GM21825 (cell line): ENCODE data around the gene CXCL16.

Source experiments
- ATAC-seq: cut with Tn5 transposase; IDR thresholded peaks from one replicate; pipeline ENCODE4 v1.9.1; 2021; ENCODE audit warnings: mild to moderate bottlenecking, moderate library complexity; ENCODE audit not compliant: unreplicated experiment

CXCL16 gene, protein sequence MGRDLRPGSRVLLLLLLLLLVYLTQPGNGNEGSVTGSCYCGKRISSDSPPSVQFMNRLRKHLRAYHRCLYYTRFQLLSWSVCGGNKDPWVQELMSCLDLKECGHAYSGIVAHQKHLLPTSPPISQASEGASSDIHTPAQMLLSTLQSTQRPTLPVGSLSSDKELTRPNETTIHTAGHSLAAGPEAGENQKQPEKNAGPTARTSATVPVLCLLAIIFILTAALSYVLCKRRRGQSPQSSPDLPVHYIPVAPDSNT

DNA sequence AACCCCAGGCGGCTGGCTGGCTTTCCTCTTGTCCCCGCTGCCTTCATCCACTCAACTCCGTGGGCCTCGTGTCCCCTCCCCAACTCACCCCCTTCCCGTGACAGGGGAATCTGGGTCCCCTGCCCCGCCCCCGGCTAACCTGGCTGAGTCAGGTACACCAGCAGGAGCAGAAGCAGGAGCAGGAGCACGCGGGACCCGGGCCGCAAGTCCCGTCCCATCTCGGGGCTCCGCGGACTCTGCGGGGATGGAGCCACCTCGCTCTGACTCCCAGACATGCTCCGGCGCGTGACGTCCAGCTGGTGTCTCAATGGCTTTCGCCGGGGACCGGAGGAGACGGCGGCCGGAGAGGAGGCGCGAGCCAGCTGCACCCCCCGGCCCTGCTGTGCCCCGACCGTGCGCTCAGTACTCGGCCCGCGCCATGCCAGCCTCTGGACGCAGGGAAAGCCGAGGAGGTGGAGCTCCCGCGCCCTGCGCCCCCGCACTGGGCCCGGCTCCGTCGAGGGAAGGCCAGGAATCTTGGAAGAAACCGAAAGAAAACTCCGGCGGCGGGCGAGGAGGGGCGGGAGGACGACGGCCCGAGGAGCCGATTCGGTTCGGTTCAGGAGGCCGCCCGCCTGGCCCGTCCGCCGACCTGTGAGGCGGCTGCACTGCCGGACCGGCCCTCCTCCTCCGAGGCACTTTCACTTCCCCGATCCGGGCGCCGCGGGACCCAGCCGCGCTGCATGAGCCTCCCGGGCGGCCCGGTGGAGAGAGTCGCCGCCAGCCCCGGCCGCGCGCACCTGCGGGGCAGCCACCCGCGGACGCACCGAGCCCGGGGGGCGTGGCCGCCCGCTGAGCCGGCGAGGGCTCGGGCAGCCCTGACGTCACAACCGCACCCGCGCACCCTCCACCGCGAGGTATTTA lies at the start of gene CXCL16, which contains the start of gene ZMYND15:
TSS of gene CXCL16 (minus strand) at position 807 of the 903 bp plus-strand sequence. CDS start at position 218, 589 bp downstream.
TSS of gene ZMYND15 (plus strand) at position 712 of the 903 bp plus-strand sequence. CDS start 716 bp downstream, outside the sequence.
- no peak for ATAC-seq

DNA sequence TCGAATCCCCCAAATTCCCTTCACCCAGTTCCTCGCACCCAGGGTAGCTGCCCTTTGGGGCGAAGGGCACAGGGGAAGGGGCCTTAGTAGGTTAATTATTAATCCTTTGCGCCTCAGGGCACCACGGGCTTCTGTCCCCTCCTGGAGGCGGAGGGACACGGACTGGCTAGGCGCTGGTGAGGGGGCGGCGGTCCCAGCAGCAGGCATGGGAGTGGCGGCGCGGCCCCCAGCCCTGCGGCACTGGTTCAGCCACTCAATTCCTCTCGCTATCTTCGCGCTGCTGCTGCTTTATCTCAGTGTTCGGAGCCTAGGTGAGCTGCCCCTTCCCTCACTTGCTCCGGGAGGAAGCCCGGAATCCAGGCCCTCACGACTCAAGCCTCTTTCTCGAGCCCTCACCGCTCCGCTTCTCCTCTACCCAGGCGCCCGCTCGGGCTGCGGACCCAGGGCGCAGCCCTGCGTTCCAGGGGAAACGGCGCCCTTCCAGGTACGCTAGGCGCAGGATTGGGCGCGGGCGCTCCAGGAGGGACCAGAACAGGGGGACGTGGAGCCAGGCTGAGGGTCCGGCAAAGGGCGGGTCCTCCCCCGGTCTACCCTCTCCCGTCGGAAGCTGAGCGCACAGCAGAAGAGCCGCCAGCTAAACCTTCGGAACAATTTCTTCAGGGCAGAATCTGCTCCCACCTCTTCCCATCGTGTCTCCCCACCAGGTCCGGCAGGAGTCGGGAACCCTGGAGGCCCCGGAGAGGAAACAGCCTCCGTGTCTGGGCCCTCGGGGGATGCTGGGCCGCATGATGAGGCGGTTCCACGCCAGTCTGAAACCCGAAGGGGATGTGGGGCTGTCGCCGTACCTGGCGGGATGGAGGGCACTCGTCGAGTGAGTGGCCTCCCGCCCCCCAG lies 49.3 kb upstream of the CXCL16 start, which contains the start of gene GLTPD2:
TSS of gene GLTPD2 (plus strand) at position 158 of the 894 bp plus-strand sequence. CDS start at position 206, 48 bp downstream.
- ATAC-seq, result peak; percentile 4

DNA sequence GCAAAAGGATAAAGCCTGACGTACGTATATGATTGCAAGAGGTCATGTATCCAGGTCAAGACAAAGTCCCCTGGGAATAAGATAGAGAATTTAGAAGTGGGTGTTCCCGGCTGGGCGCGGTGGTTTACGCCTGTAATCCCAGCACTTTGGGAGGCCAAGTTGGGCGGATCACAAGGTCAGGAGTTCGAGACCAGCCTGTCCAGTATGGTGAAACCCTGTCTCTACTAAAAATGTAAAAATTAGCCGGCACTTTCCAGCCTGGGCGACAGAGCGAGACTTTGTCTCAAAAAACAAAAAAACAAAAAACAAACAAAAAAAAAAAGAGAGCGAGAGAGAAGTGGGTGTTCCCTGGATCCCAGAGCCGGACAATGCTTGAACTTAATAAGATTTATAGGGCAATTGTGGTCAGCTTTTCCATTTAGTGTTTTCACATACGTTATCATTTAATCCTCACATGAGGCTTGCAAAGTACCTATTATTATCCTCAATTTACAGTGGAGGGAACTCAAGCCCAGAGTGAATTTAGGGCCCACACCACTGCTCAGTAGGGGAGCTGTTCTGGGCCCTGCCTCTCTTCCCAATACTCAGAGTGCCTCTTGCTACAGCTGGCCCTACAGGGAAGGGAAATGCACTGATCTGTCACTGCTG lies 48.6 kb upstream of the CXCL16 start:
- ATAC-seq, result no peak

DNA sequence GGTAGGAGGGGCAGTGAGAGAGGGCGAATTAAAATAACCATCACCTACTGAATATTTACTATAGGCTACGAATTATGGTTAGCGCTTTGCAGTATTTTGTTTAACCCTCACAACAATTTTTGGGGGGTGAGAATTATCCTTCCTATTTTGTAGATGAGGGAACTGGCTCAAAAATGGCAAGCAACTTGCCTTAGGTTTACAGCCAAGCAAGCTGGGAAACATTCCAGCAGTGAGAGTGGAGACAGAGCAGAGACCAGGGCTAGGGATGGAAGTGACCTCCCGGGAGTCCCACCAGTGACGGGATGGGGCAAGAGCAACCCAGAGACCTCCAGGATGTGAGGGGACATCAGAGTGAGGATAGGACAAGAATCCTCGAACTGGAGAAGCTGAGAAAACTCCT lies 46.8 kb upstream of the CXCL16 start:
- ATAC-seq, result no peak

DNA sequence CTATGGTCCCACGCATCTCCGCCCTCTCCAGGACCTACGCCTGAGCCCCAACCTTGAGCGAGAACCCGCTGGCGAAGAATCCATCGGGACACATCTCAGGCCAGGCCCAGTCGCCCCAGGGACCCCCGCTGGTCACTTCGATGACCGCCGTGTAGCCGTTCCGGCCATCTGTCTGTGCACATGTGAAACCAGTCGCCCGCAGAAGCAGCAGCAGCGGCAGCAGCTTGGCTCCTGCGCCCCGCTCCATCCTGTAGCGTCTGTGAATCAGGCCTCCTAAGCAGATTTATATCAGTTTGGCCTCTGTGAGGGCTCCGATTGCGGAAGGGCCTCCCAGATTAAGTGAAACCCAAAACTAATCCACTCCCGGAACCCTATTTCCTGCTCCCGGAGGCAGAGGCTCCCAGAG lies 46.4 kb upstream of the CXCL16 start, which contains the start of gene VMO1:
TSS of gene VMO1 (minus strand) at position 259 of the 406 bp plus-strand sequence. CDS start at position 247, 12 bp downstream.
- ATAC-seq, result no peak

DNA sequence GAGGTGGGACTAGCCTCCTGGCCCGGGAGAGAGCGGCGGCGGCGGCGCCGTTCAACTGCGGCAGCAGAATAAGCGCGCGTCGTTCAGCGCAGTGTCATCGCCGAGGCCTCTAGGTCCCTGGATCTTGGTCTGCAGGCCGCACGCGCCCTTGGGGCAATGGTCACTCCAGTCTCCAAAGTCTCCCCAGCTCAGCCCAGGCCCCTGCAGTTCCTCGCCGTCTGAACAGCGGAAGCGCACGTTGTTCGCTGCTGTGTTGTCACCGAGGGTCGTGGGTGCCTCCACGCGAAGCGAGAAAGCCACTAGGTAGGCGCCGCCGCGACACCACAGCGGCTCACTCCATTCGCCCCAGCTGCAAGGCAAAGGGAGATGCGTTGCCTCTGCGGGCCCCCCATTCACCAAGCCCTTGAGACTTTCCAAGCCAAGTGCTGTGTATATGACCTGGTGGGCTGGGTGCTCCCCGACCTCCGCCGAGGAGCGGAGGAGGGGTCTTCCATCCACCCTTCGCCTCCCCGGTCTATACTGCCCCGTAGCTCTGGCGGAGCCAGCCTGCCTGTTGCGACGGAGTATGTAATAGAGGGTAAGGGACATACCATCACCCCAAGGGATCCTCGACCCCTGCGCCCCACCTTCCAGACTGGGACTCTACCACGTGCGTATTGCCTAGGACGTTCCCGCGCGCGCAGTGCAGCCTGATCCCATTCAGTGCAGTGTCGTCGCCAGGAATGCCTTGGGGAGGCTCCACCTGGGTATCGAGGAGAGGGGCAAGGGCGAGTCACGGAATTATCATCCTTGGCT lies 45.8 kb upstream of the CXCL16 start:
- ATAC-seq, result no peak

DNA sequence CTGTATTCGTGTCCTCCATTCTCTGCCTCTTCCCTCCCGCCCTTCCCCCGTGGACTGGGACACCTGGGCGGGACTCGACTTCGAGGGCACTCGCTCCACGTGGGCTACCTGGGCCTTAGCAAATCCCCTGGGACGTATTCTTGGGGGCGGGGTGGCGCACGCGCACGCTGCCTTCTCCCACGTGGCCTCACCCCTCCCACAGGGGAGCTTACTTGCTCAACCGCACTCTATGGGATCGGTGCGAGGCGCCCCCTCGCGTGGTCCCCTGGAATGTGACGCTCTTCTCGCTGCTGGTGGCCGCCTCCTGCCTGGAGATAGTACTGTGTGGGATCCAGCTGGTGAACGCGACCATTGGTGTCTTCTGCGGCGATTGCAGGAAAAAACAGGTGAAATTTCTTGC lies 42.9 kb upstream of the CXCL16 start:
- no peak for ATAC-seq

DNA sequence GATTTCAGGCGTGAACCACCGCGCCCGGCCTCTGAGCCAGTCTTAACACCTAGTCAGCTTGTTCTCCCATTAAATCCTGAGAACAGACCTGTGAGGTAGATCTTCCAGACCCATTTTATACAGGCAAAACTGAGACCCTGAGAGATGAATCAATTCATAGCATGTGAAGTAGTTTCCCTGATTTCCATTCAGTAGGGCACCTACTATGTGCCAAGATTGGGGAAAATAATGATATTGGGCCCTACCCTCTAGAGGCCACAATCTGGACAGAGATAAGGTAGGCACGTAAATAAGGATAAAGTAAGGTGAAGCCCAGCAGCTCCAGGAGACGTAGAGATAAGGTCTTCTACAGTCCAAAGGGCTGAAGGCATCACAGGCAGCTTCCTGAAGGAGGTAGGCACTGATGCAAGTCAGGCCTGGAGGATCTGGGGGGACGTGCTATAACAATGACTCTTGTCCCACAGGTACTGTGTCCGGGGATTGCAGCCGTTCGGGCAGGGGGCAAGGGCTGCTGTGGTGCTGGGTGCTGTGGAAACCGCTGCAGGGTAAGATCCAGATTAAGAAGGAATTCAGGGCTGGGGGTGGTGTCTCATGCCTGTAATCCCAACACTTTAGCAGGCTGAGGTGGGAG lies 40.7 kb upstream of the CXCL16 start:
- no peak for ATAC-seq

DNA sequence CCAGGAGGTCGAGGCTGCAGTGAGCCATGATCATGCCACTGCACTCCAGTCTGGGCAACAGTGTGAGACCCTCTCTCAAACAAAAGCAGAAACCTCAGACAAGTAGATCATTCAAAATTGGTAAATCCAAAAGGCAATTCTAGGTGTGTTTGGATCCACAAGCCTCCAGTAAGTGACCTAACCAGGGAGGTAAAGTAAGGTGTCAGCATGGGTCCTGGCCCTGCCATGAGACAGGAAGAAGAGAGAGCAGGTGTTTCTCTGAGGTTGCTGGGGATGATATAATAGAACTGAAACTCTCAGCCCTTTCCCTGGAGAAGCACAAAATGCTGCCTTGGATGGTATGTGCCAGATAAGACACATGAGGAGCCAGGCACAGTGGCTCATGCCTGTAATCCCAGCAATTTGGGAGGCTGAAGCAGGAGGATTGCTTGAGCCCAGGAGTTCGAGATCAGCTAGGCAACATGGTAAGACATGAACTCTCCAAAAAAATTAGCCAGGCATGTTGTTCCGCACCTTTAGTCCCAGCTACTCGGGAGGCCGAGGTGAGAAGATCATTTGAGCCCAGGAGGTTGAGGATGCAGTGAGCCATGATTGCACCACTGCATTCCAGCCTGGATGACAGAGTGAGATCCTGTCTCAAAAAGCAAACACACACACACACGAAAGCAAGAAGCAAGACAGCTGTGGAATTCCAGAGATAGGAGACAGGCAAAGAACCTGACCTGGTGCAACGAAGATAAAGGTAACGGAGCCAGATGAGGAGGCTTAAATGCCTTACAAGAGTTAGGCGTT lies 38.4 kb upstream of the CXCL16 start:
- no peak for ATAC-seq

DNA sequence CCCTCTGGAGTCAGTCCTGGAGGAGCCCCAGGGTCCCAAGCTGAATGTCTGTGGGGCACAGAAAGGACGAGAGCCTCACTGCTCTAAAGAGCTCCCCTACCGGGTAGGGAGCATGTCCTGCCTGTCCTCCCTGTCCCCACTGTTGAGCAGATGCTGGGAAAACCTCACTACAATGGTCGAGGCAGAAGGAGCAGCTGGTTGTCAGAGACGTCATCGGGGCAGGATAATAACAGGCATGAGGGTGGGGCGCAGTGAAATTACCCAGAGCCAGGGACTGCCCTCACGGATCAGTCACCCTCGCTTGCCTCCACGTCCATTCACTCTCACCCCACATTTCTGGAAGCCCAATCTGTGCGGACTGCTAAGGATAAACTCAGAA lies 32.5 kb upstream of the CXCL16 start:
- ATAC-seq, result no peak

DNA sequence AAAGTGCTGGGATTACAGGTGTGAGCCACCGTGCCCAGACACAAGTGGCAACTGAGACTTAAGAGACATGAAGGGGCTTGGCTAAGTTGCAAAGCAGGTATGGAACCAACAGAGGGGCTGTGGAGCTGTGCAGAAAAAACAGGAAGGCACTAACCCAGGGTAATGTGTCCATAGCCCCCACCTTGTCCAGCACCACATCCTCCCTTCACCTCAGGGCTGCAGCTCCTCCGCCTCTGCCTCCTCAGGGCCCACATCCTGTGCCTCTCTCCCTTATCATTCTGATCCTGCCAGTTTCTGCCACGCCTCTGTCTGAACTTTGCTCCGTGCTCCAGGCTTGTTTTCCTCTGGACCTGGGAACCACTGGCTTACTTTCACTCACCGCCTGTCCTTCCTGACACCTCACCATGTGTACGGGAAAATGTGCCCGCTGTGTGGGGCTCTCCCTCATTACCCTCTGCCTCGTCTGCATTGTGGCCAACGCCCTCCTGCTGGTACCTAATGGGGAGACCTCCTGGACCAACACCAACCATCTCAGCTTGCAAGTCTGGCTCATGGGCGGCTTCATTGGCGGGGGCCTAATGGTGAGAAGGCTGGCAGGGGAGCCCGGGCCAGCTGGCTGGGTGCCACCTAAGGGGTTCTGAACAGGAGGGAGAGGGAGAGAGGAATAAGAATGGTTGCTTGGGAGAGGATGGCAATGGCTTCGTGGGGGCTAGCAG lies 31.9 kb upstream of the CXCL16 start, which contains the start of gene TM4SF5:
TSS of gene TM4SF5 (plus strand) at position 368 of the 716 bp plus-strand sequence. CDS start at position 405, 37 bp downstream.
- ATAC-seq, result no peak

DNA sequence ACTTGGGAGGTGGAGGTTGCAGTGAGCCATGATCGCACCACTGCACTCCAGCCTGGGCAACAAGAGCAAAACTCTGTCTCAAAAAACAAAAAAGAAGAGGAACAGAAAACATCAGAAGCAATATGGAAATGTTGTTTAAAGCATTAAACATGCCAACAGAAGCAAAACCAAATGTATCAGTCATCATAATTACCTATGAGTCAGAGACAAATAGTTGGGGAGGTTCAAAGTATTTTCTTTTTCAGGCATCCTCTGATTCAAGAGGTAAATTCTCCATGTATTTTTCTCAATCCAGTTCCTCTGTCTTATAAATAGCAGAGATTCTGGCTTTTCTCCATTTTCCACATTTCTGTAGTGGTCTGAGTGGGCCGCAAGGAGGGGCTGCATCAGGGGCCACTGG lies 29.9 kb upstream of the CXCL16 start:
- no peak for ATAC-seq

DNA sequence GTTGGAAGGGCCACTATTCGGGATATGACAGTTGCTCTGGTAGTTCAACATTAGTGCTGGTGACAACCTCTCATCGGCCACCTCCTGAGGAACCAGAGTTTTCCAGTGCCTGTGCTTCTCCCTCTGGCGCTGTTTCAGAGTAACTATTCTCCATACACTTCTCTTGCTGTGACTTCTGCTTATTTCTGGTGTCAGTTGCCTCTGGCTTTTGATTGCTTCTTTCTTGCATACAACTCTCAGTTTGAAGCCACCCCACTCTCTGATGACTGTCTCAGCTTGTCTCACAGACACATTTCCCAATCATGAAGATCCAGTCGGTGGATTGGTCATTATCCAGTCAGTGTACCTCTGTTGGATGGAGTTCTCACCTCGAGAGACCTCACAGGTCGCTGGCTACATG lies 28.6 kb upstream of the CXCL16 start:
- ATAC-seq, result no peak

DNA sequence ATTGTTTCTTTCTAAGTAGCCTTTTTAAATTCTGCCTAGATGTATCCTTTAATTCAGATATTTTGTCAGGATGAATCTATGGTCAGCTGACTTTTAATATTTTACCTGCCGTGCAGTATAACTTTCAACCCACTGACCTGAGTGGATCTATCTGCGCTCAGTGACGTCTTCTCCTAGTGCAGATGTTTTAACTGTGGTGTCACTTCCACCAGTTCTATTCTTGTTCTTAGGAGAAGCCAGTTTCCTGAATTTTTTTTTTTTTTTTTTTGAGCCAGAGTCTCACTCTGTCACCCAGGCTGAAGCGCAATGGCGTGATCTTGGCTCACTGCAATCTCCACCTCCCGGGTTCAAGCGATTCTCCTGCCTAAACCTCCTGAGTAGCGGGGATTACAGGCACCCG lies 27.0 kb upstream of the CXCL16 start:
- ATAC-seq, result no peak

DNA sequence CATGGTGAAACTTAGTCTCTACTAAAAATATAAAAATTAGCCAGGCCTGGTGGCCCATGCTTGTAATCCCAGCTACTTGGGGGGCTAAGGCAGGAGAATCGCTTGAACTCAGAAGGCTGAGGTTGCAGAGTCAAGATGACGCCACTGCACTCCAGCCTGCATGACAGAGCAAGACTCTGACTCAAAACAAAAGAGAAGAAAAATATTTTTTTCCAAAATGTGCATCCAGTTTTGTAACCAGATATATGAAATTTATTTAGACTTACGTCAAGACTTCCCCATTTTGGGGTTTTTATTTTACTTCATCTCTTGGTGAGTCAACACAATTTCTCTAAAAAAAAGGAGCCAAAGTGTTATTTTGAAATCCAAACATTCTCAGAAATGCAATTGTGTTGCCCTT lies 26.5 kb upstream of the CXCL16 start:
- no peak for ATAC-seq

DNA sequence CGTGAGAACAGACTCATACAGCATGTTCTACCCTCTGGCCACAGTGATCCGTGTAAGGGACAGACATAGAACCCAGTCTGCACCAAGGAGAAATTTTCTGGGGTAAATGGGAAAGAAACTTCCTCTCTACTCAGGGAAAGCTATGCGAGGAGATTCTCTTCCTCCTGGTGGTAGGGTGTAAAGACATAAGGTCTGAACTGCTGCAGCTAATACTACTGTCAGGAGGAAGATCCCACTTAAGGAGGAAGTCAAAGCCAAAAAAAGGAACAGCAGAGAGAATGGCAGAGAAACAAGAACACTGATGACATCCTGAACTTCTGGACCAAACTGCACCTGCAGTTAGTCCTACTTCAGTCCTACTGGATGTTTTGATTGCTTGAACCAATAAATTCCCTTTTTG lies 24.9 kb upstream of the CXCL16 start:
- no peak for ATAC-seq

DNA sequence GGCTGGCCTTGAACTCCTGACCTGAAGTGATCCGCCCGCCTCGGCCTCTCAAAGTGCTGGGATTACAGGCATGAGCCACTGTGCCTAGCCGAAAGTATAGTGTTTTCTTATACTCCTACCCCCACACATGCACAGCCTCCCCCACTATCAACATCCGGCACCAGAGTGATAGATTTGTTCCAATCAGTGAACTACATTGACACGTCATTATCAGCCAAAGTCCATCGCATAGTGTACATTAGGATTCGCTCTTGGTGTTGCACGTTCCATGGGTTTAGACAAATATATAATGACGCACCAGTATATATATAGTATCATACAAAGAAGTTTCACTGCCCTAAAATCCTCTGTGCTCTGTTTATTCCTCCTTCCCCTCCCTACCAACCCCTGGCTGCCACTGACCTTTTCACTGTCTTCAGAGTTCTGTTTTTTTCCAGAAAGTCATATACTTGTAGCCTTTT lies 20.1 kb upstream of the CXCL16 start:
- ATAC-seq, result no peak
